HuH-7 (cell line): Measurements from ENCODE around the gene FAM228A.
"Not testable (repeated sequence)": the region's sequence is repeated elsewhere in the genome, so short reads cannot be mapped to it uniquely, and the experiment has no call there.

Experiments
- DNase-seq: peaks from one replicate; pipeline ENCODE4 v3.0.0; 2011; ENCODE audit warnings: low spot score

FAM228A gene

DNA sequence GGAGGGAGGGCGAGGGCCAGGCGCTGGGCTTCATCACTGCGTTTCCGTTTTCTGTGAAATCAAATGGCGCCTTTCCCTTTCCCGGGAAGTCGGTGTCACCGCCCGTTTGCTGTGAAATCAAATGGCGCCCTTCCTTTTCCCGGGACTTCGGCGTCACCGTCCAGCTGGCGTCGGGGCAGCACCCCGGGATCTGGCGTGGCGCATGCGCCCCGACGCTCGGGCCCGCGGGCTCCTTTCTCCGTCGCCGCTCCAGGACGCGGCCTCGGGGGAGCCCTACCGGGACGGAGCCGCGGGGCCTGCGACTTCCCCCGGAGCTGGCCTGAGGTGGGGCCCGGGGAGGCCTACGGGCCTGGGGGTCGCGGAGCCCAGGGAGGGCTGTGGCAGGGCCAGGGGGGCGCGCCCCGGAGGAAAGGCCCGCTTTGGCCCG lies at the start of gene FAM228A:
TSS of gene FAM228A (plus strand) at position 203 of the 427 bp plus-strand sequence. CDS start 428 bp downstream, outside the sequence.
- DNase-seq: no peak

DNA sequence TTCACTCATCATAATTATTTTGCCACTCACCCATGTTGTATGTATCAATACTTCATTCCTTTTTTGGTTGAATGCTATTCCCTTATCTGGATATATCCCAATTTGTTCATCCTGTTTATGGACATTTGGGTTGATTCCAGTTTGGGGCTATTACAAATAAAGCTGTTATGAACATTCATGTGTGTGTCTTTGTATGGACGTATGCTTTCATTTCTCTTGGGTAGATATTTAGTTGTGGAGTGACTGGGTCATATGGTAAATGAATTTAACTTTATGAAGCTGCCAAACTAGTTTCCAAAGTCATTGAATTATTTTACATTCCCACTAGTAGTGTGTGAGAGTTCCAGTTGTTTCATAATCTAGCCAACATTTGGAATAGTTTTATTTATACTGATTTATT lies 48.9 kb upstream of the FAM228A start:
- no peak for DNase-seq

DNA sequence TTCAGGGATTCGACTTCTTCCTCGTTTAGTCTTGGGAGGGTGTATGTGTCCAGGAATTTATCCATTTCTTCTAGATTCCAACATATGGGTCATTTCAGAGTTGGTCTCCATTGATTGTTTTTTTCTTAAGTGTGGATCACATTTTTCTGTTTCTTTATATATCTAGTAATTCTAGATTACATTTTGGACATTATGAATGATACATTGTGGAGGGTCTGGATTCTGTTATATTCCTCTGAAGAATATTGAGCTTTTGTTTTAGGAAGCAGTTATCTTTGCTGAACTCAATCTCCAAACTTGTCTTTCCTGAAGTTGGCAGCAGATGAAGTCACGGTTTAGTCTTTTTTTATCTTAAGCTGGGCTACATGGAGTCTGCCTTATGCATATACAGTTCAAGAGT lies 42.3 kb upstream of the FAM228A start:
- no peak for DNase-seq

DNA sequence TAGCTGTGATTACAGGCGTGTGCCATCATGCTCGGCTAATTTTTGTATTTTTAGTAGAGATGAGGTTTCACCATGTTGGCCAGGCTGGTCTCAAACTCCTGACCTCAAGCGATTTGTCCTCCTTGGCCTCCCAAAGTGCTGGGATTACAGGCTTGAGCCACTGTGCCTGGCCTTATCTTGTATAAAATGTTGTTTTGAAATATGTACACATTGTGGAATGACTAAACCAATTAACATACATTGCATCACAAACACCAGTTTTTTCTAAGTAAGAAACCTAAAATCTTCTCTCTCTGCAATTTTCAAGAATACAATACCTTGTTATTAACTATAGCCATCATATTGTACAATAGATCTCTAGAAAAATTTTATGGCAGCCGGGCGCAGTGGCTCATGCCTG lies 34.5 kb upstream of the FAM228A start:
- not testable (repeated sequence) for DNase-seq

DNA sequence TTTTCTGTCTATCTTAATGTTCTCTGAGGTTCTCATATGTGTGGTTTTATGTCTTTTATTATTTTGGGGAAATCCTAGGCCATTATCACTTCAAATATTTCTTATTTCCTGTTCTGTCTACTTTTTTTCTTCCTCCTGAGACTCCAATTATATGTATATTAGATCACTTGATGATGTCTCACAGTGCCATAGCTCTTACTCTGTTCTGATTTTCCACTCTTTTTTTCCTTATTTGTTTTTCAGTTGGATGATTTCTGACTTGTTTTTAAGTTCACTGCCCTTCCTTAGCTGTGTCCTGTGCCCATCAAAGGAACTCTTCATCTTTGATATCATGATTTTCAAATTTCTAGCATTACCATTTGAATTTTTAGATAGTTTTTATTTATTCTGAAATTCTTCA lies 27.5 kb upstream of the FAM228A start:
- DNase-seq: no peak

DNA sequence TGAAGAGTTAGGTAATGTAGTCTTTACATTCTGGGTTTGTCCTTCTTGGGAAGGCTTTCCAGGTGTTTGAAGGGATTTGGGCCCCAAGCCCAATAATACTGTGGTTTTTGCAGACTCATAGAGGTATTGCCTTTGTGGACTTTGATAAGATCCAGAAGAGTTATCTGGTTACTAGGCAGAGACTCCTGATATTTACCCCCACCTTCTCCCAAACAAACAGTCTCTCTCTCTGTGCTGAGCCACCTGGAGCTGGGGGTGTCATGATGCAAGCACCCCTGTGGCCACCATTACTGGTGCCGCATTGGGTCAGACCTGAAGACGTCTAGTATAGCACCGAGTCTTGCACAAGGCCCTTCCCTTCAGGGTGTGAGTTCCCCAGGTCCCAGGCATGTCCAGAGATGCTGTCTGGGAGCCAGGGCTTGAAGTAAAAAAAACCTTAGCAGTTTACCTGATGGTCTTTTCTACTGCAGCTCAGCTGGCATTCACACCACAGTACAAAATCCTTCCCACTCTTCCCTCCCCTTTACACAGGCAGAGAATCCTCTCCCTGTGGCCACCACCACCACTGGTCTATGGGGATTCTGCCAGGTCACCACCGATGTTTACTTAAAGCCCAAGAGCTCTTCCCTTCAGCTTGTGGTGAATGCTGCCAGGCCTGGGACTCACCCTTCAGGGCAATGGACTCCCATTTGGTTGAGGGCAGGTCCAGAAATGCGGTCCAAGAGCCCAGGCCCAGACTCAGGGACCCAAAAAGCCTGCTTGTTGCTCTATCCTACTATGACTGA lies 22.2 kb upstream of the FAM228A start:
- no peak for DNase-seq

DNA sequence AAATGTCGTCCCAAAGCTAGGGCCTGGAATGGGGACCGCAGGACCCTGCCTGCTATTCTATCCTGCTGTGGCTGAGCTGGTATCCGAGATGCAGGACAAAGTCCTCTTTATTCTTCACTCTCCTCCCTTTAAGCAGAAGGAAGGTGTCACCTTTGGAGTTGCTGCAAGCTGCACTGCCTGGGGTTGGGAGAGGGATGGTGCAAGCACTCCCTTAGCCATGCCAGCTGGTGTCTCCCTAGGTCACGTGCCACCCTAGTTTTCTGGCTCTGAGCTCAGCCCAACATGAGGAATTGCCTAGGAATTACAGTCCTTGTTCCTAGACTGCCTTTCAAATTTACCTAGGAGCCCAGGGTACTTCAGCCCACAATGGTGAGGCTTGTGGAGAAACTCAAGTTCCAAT lies 21.4 kb upstream of the FAM228A start:
- DNase-seq: no peak

DNA sequence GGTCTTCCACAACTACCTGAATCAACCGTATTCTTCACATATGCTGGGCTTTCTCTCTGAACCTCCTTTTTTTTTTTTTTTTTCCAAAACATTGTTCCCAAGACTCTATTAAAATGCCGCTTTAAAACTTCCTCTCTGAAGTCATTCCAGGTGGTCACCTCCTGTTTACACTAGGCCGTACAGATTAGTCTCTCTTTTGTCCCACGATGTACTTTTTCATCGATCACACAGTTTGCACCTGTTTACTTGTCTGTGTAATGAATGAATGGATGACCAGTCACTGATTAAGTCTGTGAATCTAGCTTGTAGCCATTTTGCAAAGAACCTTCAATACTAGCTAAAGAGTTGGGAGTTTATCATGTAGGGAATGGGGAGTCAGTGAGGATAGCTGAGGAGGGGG lies 16.7 kb upstream of the FAM228A start:
- DNase-seq: no peak

DNA sequence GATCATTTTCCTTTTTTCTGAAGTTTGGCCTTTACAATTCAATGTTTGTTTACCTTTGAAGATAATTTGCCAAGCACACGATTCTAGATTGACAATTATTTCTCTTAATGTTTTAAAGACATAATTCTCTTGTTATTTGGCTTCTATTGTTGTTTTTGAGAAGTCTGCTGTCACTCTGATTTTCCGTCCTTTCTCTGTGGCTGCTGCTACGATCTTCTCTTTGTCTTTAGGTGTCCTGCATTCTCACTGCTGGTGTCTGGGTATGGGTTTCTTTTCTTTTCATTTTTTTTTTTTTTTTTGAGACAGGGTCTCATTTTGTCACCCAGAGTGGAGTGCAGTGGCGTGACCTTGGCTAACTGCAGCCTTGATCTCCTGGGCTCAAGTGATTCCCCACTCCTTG lies 15.1 kb upstream of the FAM228A start:
- no peak for DNase-seq

DNA sequence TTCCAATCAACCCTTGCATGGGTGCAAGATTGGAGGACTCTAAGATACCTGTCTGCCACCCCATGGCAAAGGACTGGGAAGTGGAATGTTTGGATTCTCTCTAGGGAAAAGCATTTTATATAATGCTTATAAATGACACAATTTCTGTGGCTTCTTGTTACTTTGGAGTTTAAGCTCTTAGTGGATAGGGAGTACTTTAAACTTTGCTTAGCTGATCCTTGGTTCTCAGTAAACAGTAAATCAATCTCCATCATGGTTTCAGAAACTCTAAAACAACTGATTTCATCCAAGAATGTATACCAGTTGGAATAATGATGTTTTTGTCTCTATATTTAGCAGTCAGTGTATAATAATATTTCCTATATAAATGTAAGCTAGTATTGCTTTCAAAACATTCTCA lies 14.1 kb upstream of the FAM228A start:
- DNase-seq: no peak

DNA sequence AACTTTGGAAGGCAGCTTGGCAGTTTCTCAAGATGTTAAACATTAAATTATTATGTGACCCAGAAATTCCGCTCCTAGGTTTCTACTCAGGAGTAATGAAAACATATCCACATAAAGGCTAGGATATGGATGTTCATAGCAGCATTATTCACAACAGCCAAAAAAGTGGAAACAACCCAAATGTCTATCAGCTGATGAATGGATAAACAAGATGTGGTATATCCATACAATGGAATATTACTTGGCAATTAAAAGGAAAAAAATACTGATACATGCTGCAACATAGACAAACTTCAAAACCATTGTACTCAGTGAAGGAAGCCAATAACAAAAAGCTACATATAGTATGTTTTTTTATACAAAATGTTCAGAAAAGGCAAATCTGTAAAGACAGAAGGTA lies 12.4 kb upstream of the FAM228A start:
- DNase-seq: no peak

DNA sequence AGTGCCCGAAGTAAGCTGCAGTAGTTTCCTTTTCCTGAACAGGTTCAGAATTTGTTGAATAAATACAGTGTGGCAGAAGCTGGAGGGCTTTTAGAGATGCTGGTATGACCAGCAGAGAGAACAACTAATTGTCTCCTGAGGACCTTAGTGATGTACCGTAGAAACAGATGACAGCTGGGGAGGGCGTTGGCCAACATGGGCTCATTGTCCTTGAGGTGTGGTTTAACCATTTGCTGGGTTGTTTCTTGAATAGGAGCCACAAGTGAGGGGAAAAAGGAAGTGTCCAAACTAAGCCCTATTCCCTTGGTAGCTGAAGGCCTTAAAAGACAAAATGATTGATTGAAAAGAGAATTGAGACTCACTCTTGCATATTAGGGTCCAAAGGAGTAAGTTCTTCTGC lies 11.7 kb upstream of the FAM228A start:
- DNase-seq: no peak

DNA sequence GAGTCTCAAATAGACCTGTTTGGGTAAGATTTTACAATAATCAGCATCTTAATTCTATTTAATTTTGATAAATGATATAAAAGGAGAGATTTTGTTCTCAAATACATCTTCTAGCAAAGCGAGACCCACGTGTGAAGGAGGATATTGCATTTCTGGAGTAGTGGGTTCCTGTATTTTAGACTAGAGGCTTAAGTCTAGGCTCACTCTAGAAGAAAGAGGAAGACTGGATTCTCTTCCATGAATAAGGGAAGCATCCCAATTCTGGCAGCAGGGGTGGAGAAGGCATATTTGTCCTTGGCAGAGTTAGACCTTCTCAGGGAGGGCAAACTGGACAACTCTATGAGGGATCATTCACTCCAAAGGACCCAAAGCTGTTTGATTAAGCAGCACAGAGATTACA lies 11.3 kb upstream of the FAM228A start:
- DNase-seq: no peak

DNA sequence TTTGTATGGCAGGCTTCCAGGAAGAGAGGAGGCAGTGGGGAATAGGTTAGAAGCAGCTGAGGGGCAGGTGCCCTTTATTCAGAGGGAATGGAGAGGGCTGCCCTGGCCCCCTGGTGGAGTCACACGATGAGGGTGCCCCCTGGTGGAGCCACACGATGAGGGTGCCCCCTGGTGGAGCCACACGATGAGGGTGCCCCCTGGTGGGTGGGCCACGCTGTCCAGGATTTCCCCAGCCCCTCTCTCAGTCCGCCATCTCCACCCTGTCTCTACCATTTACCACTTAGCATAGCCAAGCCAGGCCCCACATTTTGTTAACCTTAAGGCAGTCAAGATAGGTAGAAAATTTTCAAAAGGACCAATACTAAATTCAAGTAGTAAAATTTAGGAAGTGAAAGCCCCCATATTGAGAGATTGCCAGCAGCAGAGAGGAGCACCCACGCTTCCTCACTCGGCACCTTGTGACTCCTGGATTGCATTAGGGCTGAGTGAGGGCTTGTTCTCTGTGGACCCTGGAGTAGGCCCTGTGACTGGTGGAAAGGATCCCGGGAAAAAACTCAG lies 10.4 kb upstream of the FAM228A start:
- peak; percentile 72 for DNase-seq

DNA sequence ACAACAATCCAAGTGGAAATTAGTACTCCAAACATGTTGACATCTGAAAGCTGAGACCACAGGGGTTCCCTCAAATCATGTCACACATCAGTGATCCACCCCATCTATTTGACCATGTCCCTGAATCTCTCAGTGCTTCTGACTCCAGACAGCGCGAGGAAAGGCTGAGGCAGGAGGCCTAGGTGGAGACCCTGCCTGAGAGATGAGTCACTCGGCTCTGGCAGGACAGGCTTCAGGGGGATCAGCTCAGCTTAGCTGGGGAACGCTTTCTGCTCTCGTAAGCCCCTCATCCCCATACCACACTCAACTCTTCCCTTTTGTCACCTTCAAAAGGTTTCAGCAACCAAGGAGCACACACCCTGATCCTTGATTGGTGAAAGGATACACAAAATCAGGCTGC lies 5.8 kb upstream of the FAM228A start:
- DNase-seq: no peak

DNA sequence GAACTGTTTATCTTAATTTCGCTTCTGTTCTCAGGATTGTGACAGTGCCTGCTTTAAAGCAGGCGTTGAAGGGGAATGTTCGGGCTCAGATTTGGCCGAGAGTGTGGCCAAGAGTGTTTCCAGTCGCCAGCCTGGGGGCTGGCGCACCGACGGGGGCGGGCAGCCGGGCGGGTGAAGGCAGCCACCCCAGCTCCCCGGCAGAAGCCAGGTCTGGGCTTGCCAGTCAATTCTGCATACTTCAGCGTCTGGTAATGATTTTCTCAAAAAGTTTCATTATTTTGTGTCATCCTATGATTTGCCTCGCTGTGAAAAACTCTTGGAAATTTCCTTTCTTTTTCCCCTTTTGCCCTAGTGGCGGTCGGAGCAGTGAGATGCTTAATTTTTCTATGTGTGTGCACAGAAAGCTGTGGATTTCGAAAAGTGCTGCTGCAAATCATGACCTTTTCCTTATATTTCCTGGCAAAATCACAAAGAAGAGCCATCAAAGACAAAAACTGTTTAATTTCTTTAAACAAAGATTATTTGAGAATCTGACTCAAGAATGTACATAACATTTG lies 856 bp downstream of the FAM228A start:
- no peak for DNase-seq

DNA sequence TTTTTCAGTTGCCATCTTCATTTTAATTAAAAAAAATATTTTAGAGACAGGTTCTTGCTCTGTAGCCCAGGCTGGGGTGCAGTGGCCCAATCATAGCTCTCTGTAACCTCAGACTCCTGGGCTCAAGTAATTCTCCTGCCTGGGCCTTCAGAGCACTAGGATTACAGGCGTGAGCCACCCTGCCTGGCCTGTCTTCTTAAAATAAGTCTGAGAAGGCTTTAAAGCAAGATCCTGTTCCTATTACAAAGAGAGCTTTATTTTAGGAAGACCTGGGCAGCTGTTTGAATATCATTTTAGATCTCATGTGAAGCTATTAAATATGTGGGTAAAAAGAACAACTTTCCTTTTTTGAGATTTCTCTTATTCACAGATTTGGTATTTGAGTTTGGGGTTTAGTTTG lies 1.5 kb downstream of the FAM228A start:
- no peak for DNase-seq

DNA sequence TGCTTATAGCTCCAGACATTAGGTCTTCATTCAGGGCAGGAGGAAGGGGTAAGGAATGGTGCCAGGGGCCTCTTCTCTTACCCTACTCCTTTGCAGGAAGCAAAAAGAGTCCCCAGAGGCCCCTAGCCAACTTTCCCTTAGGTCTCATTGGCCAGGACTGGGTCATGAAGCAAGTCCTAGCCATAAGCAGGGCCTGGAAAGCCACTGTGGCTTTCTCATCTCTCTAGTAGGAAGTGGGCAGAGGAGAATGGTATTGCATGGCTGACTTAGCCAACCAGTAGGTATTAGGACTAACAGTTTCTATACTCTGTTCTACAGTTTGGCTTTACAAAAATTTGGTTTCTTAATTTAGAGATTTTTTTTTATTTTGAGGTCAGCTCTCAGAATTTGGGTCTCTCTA lies 4.8 kb downstream of the FAM228A start:
- no peak for DNase-seq

DNA sequence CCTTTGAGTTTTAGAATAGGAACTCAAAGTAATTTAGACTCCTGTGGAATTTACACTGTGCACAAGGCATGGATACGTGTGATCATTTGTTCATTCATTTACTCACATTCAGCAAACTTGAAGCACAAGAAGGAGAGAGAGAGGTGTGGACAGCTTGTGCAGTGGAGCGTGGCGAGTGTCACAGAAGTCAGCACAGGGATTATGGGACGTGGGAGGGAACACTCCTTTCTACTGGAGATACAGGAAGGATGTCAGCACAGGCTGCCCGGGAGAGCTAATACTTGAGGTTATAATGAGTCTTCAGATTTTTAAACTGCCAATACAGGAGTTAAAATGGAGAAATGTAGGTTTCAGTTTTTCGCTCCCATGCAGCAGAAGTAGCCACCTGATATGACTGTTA lies 7.0 kb downstream of the FAM228A start:
- no peak for DNase-seq

DNA sequence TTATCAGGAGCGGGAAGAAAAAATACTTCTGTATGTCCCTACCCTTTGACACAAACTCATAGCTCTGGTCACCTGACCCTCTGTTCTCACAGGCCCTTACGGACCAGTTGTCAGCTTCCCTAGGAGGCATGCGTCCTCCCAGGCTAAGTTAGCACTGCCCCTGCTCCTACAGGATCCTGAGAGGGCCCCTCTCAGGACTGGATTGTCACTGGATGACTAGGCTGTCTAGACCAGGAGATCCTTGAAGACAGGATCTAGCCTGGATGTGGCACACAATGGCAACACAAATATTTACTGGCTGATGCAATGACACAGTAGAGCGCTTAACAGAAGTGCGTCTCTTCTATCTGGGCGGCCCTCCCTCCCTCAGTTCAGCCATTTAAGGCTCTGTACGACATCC lies 7.7 kb downstream of the FAM228A start:
- DNase-seq: no peak

DNA sequence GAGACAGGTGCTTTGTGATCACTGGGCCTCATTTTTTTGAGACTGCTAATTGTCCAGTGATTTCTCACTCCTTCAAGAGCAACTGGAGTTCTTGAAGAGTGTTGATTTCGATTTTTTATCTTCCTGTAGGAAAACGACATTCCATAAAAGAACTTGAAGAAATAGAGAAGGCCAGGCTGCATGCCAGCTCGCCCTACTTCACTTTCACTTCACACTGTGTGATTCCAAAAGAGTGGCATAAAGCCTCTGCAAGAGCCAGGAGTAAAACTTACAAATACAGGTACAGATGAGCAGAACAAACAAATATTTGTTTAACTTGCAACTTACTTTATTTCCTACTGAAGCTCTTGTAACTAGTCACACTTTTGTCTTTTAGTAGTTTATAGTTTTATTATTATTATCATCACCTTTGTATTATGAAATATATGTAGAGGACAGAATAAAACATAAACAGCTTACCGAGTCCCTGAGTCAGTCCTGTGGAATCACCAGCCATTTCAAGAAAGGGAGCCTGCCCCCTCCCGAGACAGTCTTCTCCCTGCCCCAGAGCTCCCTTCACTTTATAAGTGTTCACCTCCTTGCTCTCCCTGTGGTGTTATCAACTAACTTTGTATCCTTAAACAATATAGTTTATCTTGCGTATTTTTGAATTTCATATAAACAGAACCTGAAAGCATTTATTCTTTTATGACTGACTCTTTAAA lies 8.7 kb downstream of the FAM228A start:
- no peak for DNase-seq

DNA sequence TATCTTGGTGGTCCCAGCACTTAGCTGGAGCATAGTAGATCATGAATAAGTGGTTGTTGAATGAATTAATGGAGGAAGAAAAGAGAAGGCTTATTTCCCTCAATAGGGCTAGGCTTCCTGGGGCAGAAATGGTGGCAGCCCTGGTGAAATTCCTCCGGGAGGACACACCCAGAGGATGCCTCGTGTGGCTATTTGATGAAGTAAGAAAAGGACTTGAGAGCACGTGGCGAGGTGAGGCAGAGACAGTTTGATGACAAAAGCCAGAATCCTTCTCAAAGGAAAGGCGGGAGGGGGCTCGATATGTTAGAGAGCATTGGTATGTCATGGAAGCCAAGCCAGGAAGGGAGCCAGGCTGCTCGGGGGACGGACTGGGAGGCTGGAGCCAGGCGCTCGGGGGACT lies 14.7 kb downstream of the FAM228A start:
- no peak for DNase-seq

DNA sequence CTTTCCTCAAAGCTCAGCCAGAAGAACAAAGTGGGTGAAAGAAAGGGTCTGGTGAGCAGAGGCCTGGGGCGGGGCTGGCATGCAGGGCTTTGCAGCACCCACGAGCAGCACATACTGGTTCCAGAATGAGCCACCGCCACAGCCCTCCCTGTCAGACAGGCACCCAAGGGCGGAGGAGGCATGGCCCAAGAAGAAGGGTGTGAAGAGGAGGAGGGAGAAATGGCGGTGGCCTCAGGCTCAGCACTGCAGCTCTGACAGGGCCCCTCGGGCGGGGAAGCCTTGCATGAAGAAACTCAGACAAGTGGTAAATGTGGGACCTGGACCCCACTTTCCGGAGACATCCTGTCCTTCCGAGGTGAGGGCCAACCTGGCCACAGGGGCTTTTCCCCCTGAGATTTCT lies 15.7 kb downstream of the FAM228A start:
- DNase-seq: no peak
